DMS53 (cell line): ENCODE data around the gene MYBPH.

ENCODE experiments used
- DNase-seq: peaks from one replicate; lab custom pipeline; 2025; lab: John Stamatoyannopoulos, UW

MYBPH gene

DNA sequence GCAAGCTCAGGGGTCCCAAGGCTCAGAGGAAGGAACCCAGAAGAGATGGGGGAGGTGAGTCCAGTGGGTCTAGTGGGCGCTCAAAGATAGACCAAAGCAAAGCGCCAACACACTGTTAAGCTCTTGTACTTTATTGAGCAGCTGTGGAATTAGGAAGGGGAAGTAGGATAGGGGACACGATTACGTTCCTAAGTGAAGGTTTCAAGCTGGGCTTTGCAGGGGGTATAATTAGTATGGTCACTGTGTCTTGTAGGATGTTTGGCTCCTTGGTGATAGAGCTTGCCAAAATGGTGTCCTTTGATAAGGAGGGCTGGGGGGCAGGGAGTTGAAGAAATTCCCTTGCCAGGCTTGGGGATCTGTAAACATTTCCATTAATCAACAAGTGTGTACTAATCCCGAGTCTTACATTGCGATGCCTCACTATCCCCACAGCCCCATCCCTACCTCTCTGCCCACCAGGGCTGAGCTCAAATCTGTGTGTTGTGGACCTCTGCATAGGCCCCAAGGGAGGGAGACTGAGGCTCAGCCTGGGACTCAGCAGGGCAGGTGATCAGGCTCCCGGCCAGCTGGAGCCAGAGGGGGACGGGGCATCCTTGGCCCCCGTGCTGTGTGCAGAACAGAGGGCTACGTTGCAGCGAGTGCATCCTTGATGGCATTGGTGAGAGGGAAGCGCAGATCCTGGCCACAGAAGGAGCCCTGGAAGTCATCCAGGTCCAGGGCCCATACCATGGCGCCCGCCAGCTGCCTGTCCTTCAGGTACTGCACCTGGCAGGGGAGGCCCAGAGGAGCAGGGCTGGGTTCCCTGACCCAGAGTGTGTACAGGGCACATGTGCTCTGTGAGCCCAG is 3.4 kb upstream of the MYBPH start:
- no peak for DNase-seq

DNA sequence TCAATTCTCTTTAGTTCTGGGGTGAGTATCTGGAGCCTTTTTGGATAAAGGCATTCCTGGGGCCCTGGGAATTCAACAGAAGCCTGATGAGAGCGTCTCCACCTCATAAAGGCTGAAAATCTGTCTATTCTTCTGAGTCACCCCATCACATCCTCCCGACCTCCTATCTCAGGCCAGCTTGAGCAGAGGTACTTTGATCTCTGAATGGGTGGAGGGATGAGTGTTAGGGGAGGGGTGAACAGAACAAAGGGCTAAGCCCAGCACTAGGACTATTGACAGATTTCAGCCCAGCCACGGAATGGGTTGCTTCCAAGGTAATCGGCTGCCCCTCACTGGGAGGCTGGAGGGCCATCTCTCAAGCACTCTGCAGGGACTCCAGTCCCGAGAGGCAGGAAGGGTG is 2.5 kb upstream of the MYBPH start:
- peak; percentile 45 for DNase-seq

DNA sequence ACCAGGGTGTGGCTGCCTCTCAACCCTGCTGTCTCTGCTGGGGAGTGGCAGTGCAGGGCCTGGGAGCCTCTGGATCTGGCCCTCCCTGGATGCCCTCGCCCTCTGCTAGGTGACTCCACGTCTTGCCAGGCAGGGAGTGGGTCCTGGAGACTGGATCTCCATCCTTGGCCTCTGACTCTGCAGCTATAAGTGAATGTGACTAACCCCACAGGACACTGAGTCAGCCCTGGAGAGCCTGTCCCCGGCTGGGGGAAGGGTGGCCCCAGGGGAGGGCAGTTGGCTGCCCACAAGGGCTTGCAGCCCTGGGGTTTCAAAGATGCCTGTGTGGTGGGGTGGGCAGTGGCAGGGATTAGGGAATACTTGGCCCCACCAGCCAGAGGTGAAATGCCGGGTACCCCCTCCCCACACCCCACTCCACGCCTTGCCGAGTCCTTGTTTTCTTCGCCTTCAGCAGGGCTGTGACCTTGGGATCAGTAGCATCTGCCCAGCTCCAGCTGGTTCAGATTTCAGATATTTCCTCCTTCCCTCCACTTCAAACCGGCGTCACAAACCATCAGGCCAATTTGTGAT is 1.9 kb upstream of the MYBPH start:
- DNase-seq: no peak

DNA sequence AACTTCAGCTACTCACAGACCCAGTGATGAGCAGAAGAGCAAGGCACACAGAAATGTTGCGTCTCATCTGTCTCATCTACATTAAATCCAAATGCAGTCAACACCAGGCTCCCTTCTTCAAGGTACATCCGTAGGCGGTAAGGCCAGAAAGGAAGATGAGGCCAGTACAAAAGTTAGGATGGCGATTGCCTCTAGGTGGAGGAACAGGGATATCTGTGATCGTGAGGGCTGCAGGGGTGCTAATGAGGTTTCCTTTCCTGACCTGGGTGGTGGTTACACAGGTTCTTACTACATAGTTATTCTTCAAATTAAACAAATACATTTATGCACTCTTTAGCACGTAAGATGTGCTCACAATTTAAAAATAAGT is 1.4 kb upstream of the MYBPH start:
- DNase-seq: no peak

DNA sequence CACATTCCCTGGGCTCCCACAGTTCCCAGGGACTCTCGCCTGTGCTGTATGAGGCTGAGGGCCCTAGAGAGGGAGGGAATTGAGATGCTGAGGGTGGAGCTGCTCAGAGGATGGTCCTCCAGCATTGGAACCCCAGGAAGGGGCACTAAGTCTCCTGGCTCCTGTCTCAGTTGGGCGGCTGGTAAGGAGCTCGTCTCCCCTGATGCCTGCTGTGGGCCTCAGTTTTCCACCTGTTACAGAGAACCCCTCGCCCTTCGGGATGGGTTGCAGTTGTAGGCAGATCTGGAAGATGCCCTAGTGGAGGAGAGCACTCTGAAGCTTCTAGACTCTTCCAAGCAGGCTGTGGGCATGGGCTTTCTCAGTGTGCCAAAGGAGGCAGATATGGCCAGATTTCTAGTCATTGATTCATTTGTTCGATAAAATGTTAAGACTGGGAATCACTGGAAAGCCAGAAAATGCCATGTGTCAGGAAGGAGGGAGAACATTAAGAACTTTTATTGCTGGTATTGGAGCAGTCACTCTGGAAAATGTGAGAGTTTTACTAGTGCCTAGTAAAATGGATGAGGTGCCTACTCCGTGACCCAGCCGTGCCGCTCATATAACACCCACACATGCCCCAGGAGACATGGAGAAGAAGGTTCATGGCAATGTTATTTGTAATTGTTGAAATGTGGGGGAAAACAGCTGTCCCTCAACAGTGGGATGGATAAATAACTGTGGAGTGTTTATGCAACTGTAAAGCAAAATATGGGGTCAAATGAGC is 828 bp upstream of the MYBPH start:
- no peak for DNase-seq

DNA sequence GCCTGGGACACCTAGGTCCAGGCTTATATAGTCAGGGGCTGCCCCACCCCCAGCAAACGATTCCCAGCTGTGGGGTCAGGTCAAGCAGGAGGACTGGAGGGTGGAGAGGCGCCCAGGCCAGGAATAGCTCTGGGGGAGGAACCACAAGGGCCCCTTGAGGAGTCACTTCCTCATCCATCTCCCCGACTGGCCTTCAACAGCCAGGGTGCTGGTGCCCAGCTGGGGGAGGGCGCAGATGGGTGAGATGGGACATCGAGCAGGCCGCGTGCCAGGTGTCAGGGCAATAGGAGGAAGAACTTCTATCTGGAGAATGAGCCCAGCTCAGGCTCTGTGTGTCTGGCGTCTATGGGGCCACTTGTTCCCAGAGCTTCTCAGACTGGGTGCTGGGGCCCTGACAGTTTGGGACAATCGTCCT is 208 bp upstream of the MYBPH start:
- DNase-seq: peak; percentile 20

DNA sequence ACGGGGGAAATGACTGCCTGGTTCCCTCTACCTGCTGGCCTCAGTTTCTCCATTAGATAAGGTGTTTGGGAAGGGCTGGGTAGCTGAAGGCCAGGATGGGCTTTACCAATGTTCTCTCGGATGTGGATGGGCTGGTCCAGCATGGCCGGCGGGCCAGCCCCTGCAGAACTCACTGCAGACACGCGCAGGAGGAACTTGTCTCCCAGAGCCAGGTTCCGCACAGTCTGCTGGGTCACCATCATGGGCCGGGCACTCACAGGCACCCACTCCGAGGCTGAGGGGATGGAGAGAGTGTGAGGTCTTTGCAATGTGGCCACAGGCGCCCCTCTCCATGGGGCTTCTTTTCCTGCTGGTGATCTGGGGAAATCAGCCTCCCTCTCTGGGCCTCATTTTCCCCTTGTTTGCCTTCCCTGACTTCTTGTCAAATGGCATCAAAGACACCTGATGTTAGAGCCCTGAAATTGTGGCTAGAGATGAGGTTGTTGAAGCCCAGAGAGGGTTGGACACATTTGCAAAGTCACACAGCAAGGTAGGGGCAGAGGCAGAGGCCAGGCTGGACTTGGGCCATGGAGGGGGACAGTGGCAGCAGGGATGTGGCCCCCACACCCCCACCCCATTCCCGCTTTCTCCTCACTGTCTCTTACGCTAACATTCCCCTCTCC is 1.2 kb downstream of the MYBPH start:
- DNase-seq: no peak

DNA sequence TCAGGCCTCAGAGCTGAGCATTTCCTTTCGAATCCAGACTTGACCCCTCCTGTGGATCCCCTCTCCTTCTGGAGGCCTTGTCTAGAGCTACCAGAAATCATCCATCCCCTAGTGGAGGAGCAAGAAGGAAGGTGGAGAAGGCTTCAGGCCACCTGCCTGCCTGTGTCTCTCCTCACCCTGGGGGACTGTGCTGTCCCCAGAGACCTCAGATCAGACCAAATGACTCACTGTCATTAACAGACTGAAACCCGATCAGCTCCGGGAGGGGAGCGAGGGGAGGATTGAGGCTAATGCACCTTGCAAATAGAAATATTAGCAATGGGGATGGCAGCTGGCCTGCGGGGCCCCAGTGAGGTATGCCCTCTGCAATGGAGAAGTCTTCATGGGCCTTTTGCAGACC is 2.1 kb downstream of the MYBPH start:
- DNase-seq: peak; percentile 42

DNA sequence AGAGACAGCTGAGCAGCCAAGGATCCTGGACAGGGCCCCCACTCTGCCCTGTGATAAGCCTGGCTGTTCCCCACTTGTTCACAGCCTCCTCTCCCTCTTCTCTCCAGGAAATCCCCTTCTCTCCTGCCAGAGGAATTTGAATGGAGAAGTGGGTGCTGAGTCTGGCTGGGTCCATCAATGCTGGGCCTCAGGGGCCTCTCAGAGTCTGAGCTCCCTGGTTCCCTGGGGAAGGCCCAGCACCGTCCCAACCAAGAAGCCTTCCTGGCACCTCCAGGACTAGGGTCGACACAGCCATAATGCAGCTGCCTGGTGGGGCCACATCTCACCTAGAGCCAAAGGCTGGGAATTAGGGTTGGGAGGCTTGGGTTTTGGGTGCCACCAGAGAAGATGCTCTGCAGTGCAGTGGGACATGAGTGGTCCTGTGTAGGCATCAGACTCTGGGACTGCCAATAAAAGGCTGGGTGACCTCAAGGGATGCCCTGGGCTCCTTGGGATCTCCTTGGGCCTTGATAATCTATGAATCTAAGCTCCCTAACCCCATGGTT is 2.5 kb downstream of the MYBPH start:
- DNase-seq: no peak

DNA sequence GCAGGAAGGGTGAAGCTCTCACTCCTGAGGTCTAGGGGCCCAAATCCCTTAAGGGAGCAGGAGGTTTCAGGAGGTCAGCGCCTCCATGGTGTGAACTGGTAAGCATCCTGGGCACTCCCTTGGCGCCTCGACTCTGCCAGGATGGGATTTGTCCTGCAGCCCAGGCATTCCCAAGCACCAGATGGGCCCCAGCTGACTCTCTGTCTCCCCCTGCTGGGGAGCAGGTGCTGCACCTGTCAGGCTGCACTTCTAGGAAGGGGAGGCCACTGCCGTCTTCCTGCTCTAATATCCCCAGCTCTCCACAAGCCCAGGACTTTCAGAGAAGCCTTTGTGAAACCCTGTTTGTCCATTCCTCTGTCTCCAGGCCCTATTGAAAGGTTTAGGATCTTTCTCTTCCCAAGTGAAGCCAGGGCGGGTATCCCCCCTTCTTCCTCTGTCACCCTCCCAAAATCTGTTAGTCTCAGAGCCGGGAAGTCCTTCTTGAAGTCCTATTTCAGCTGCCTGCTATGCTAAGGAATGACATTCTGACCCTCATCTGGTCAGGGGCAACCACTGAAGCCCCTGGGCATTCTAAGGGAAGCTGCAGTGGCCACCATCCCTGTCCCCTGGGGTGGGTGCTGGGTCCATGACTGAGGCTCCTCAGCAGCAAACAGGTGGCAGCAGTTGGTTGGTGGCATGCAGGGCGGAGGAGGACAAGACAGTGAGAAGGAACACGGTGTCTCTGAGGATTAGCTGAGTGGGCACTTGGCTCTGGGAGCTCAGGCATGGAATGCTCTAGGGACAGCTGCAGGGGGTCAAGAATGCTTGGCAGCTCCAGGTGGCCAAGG is 3.2 kb downstream of the MYBPH start:
- DNase-seq: peak; percentile 90

DNA sequence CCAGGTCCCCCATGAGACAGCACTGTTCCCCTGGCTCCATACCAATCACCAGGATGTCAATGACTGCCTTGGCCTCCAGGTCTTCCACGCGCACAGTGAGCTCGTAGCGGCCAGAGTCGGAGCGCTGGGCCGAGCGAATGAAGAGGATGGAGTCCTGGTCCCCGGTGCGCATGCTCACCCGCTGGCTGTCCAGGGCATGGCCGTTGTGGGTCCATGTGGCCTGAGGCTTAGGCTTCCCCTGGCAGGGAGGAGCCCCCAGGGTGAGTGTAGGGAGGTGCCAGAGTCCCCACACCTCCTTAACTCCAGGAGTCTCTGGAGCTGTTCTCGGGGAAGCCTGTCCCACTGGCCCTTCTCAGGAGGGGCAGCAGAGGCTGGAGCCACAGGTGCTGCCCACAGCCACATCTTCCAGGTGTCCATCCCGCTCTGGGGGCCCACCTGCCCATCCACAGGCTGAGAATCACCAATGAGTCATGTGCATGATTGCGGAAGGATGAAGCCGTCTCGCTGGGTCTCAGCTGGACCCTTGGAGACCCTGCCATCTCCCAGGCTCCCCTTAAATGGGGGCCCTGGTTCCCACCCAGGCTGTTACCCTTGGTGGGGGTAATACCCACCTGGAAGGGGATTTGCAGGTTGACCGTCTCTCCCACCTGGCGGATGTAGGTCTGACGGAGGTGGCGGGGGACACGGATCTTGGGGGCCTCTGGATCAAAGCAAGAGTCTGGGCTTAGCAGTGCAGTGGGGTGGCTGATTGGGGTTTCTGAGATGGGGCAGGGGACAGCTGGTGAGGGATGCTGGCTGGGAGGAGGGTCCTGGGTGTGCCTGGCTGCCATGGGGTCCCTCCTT is 4.1 kb downstream of the MYBPH start:
- no peak for DNase-seq

DNA sequence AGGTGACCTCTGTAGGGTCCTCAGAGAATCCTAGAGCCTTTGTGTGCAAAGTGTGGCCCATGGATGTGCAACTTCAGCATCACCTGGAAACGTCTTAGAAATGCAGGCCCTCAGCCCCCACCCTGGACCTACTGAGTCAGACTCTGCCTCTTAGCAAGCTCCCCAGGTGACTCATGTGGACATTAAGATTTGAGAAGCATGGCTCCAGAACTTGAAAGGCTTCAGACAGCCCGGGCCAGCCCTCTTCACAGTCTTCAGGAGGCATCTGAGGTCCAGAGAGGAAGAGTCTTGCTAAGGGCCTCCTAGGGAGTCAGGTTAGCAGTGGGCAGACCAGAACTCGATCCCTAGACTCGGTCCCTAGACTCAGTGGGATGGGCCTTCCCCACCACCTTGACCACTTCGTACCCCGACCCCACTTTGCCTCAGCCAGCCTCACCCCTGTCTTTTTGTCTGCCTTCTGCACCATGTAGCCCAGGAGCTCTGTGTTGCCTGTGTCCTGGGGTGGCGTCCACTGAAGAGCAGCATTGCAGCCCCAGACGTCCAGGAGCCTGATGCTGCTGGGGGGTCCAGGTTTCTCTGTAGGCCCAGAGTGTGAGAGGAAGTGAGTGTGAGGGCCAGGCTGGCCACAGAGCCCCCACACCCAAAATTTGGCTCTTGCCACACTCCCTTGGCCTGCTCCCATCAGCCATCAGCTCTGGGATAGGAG is 4.8 kb downstream of the MYBPH start:
- DNase-seq: no peak

DNA sequence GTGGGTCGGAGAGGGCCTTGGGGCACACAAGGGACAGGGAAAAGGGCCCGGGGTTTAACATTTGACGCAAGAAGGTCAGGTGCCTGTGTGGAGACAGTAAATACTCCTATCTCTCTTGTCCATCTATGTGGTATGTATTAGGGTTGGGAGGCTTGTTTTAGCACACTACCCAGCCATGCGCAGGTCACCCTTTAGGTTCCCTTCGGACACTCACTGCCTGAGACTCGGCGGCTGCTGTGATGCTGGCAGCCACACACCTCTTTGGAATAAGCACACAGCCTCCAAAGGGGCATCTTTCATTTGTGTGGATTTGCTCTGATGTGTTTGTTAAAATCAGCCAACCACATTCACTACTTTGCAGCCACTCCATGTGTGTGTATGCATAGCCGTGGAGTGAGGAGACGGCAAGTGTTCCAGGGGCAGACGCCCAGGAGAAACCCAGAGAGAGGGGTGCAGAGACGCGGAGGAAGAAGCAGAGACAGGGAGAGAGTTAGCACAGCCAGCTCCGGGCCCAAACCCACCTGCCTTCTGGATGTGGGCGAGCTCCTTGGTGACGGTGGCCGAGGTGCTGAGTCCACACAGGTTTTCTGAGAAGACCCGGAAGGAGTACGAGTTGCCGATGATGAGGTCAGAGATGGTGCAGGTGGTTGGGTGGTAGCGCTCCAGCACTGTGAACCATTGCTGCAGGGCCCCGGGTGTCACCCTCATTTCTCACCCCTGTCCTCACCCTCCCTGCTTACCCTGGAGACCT is 5.7 kb downstream of the MYBPH start:
- DNase-seq: no peak

DNA sequence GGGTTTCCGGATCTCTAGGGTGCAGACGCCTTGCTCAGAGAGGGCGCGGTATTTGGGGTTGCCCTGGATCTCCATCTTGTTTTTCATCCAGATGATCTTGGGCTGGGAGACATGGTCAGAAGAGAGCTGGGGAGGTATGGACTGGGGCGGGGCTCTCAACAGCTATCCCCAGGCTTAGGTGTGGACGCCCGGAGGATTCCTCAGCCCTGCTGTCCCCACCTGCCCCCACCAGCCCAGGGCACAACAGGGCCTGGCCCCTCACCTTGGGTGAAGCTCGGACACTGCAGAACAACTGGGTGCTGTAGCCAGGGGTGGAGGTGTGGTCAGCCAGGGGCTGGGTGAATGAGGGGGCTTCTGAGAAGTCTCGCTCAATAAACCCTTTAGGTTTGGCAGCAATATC is 6.6 kb downstream of the MYBPH start:
- DNase-seq: no peak

DNA sequence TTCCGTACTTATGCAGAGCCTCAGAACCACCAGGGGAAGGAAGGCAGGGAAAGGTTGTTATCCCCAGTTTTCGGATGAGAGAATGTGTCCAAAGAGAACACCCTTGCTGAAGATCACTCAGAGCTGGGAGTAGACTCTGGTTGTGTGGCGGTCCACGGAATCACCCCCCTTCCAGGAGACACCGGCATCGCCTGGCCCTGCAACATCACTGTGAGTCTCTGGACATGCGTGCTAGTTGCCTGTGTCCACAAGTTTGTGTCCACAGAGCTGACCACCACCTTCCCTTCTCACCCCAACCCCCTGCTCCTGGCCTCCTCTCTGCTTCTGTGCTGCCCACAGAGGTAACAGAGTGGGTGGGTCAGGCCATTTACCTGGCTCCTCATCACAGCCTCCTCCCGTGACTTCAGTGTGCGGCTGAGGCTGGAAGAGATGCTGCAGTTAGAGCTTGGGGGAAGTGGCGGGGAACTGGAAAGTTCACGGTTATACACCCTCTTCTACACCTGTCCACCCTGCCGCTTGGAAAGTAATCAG is 7.3 kb downstream of the MYBPH start:
- no peak for DNase-seq

DNA sequence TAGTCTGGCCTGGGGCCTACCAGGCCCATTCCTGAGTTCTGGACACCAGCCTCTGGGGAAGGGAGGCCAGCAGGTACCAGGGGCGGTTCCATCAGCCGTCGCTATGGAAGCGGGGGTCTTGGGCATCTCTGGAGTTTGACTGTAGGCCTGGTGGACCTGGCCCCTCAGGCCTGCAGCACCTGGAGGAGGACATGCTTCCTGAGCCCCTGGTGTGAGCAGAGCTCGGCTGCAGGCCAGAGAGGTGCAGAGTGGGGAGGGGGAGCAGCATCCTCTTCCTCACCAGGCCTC is 7.8 kb downstream of the MYBPH start:
- DNase-seq: no peak

DNA sequence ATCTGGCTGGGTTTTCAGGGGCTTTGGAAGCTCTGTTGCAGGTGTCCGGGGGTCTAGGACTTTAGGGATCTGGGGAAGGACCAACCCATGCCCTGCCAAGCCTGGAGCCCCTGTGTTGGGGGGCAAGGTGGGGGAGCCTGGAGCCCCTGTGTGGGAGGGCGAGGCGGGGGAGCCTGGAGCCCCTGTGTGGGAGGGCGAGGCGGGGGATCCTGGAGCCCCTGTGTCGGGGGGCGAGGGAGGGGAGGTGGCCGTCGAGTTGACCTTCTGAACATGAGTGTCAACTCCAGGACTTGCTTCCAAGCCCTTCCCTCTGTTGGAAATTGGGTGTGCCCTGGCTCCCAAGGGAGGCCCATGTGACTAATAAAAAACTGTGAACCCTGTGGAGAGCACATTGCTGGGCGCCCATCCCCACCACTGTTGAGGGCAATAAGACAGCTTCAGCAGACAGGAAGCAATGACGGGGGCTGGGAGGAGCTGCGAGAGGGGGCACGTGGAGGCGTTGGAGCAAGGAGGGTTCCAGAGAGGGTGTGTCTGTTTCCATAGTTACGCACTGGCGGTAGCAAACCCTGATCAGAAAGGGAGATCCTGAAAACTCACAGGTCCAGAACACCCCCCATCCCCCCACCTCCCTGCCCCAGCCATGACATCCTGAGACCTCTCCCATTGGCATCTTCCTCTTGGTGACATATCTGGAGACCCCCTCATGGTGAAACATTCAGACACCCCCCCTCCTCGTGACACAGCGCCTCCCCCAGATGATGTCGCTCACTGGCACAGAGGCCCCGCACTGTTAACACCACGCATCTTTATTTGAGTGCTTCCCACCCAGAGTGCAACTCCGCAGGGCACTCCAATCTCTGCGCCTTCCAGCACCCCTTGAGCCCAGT is 8.4 kb downstream of the MYBPH start:
- peak; percentile 45 for DNase-seq
